Activated gamma-delta T cell treated with Interleukin-2 at 50 U/mL for 16 hours (primary cell): Measurements from ENCODE around the gene SKI.
"Not testable (repeated sequence)": the region's sequence is repeated elsewhere in the genome, so short reads cannot be mapped to it uniquely, and the experiment has no call there.

Source experiments
- DNase-seq: peaks from one replicate; pipeline ENCODE4 v3.0.0-alpha.2; 2020

The SKI gene

GRCh38 chr1:2231532-2232254 lies 3.6 kb downstream of the SKI start:
- peak; percentile 63 for DNase-seq

GRCh38 chr1:2232255-2232915 lies 4.3 kb downstream of the SKI start:
- DNase-seq, result no peak

GRCh38 chr1:2232916-2233438 lies 4.9 kb downstream of the SKI start:
- no peak for DNase-seq

GRCh38 chr1:2233468-2233867 lies 5.3 kb downstream of the SKI start:
- DNase-seq, result no peak

- peak; percentile 85 for DNase-seq
Observed at GRCh38 chr1:2233997-2234761, 6.1 kb downstream of the SKI start.

- DNase-seq, result peak; percentile 53
Observed at GRCh38 chr1:2234762-2235113, 6.6 kb downstream of the SKI start.

- DNase-seq, result no peak
Observed at GRCh38 chr1:2235300-2235998, 7.3 kb downstream of the SKI start.

- DNase-seq, result peak; percentile 46
Observed at GRCh38 chr1:2236695-2237677, 8.9 kb downstream of the SKI start.

GRCh38 chr1:2237773-2238172 lies 9.7 kb downstream of the SKI start:
- DNase-seq, result no peak

GRCh38 chr1:2238361-2239012 lies 10.4 kb downstream of the SKI start:
- DNase-seq, result no peak

GRCh38 chr1:2239013-2239370 lies 10.9 kb downstream of the SKI start:
- DNase-seq, result no peak

GRCh38 chr1:2239384-2239985 lies 11.4 kb downstream of the SKI start:
- no peak for DNase-seq

GRCh38 chr1:2240270-2241156 lies 12.4 kb downstream of the SKI start:
- no peak for DNase-seq

GRCh38 chr1:2241820-2242219 lies 13.7 kb downstream of the SKI start:
- no peak for DNase-seq

GRCh38 chr1:2242814-2243725 lies 15.0 kb downstream of the SKI start:
- no peak for DNase-seq

- not testable (repeated sequence) for DNase-seq
Observed at GRCh38 chr1:2247045-2247394, 18.9 kb downstream of the SKI start.

- DNase-seq, result no peak
Observed at GRCh38 chr1:2247760-2248126, 19.6 kb downstream of the SKI start.

GRCh38 chr1:2248127-2248826 lies 20.2 kb downstream of the SKI start:
- DNase-seq, result no peak
